ENCODE results near the gene FPR1.
A peak's percentile ranks its signal among the peaks of the same experiment; 100 is the strongest.

Gene FPR1

GRCh38 chr19:51703575-51704515 lies 47.8 kb downstream of the FPR1 start:
- DNase-seq, result peak; percentile 98

- DNase-seq, result no peak
Observed at GRCh38 chr19:51702825-51703574, 48.7 kb downstream of the FPR1 start.

GRCh38 chr19:51702103-51702824 lies 49.4 kb downstream of the FPR1 start:
- peak; percentile 53 to 55 for DNase-seq

- no peak for DNase-seq
Observed at GRCh38 chr19:51701468-51702100, 50.1 kb downstream of the FPR1 start.

- no peak for DNase-seq
Observed at GRCh38 chr19:51699170-51699569, 52.5 kb downstream of the FPR1 start.

GRCh38 chr19:51698296-51698695 lies 53.4 kb downstream of the FPR1 start:
- DNase-seq, result no peak

- no peak for DNase-seq
Observed at GRCh38 chr19:51697169-51697776, 54.4 kb downstream of the FPR1 start.

GRCh38 chr19:51696606-51697005 lies 55.1 kb downstream of the FPR1 start:
- no peak for DNase-seq

Measured in activated CD4-positive, alpha-beta T cell treated with anti-CD3 and anti-CD28 coated beads for 4 hours (primary cell).